ENCODE measurements around the gene ANO7.

The ANO7 gene

DNA sequence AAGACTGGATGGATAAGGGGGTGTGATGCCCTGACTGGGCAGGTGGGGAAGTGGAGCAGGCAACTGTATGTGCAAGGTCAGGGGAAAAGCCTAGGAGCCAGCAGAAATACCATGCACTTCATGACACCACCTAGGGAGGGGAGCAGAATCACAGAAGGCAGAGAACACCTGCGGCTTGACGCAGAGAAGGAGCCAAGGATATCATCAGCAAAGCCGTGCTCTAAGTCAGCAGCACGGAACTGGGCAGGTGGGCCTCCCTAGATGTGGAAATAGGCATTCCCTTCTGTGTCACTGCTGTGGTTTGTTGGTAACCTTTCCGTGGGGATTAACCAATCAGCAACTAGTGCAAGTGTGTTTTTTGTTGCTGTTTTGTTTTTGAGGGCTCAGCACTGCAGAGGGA lies 85.7 kb downstream of the ANO7 start:
- no peak for DNase-seq (ENCODE audit: low spot score)
